HepG2 (cell line): Measurements from ENCODE around the gene RARS2. TPM values are rescaled to one million over a fixed set of nuclear protein-coding genes. Genes with fewer than 3 reads are reported as not detected.
A peak's percentile ranks its signal among the peaks of the same experiment; 100 is the strongest.

Experiments used
- BCLAF1 ChIP-seq: fragments of 450-650 bp; IDR thresholded peaks from 2 replicates; pipeline ENCODE4 v1.6.1; 2017; ENCODE audit warnings: mild to moderate bottlenecking
- ELF4 ChIP-seq: sonication (generic); formaldehyde crosslinking; IDR thresholded peaks from 2 replicates; pipeline ENCODE4 v1.5.0; 2020; ENCODE audit warnings: missing genetic modification reagents, mild to moderate bottlenecking, moderate library complexity, borderline replicate concordance
- GFI1 ChIP-seq: sonication (generic); formaldehyde crosslinking; IDR thresholded peaks from 2 replicates; pipeline ENCODE4 v1.5.0; 2020; ENCODE audit warnings: missing genetic modification reagents, mild to moderate bottlenecking, borderline replicate concordance
- HMGXB3 ChIP-seq: sonication (generic); formaldehyde crosslinking; IDR thresholded peaks from 2 replicates; pipeline ENCODE4 v1.4.0; 2020; ENCODE audit warnings: missing genetic modification reagents, borderline replicate concordance
- KLF9 ChIP-seq: IDR thresholded peaks from 2 replicates; pipeline ENCODE4 v1.6.1; 2016; ENCODE audit warnings: low read depth
- KMT2B ChIP-seq: IDR thresholded peaks from 2 replicates; pipeline ENCODE4 v1.6.1; 2016; ENCODE audit warnings: missing genetic modification reagents, missing compliant biosample characterization
- MEF2D ChIP-seq: sonication (generic); formaldehyde crosslinking; IDR thresholded peaks from 2 replicates; pipeline ENCODE4 v1.5.1; 2020; ENCODE audit warnings: mild to moderate bottlenecking, missing genetic modification reagents
- MNT ChIP-seq: fragments of 450-650 bp; IDR thresholded peaks from 2 replicates; pipeline ENCODE4 v1.6.1; 2016
- PAWR ChIP-seq: sonication (generic); formaldehyde crosslinking; IDR thresholded peaks from 2 replicates; pipeline ENCODE4 v1.4.0; 2020; ENCODE audit warnings: missing genetic modification reagents, mild to moderate bottlenecking, borderline replicate concordance
- PBX3 ChIP-seq: sonication (generic); formaldehyde crosslinking; IDR thresholded peaks from 2 replicates; pipeline ENCODE4 v1.8.1; 2023; ENCODE audit warnings: missing genetic modification reagents, inconsistent platforms, borderline replicate concordance
- POLR2AphosphoS2 ChIP-seq: IDR thresholded peaks from 2 replicates; pipeline ENCODE4 v1.6.1; 2011; ENCODE audit warnings: low read depth, low read length, improper control_type of control experiment
- RFX5 ChIP-seq: IDR thresholded peaks from 2 replicates; pipeline ENCODE4 v1.6.1; 2011; ENCODE audit warnings: low read depth, low read length, improper control_type of control experiment
- SALL1 ChIP-seq: sonication (generic); formaldehyde crosslinking; IDR thresholded peaks from 2 replicates; pipeline ENCODE4 v1.8.0; 2022; ENCODE audit warnings: mild to moderate bottlenecking, missing genetic modification reagents
- SIX4 ChIP-seq: sonication (generic); formaldehyde crosslinking; IDR thresholded peaks from 2 replicates; pipeline ENCODE4 v1.4.0; 2020; ENCODE audit warnings: missing genetic modification reagents
- SMARCE1 ChIP-seq: fragments of 450-650 bp; IDR thresholded peaks from 2 replicates; pipeline ENCODE4 v1.6.1; 2017; ENCODE audit warnings: borderline replicate concordance
- TBX3 ChIP-seq: fragments of 450-650 bp; IDR thresholded peaks from 2 replicates; pipeline ENCODE4 v1.6.1; 2017; ENCODE audit warnings: antibody characterized with exemption, mild to moderate bottlenecking, inconsistent platforms, borderline replicate concordance
- THAP11 ChIP-seq: IDR thresholded peaks from 2 replicates; pipeline ENCODE4 v1.6.1; 2016; ENCODE audit warnings: missing biosample characterization, missing genetic modification reagents
- ZFAT ChIP-seq: sonication (generic); formaldehyde crosslinking; conservative IDR thresholded peaks from 2 replicates; pipeline ENCODE4 v1.8.1; 2023; ENCODE audit warnings: missing genetic modification reagents, inconsistent platforms
- ZNF143 ChIP-seq: sonication (generic); formaldehyde crosslinking; IDR thresholded peaks from 2 replicates; pipeline ENCODE4 v1.4.0; 2020; ENCODE audit warnings: missing genetic modification reagents
- ZNF354B ChIP-seq: sonication (generic); formaldehyde crosslinking; IDR thresholded peaks from 2 replicates; pipeline ENCODE4 v1.8.0; 2022; ENCODE audit warnings: mild to moderate bottlenecking, missing genetic modification reagents
- ZNF530 ChIP-seq: sonication (generic); formaldehyde crosslinking; IDR thresholded peaks from 2 replicates; pipeline ENCODE4 v1.5.0; 2020; ENCODE audit warnings: low read depth, mild to moderate bottlenecking, missing genetic modification reagents
- ZNF589 ChIP-seq: sonication (generic); formaldehyde crosslinking; conservative IDR thresholded peaks from 2 replicates; pipeline ENCODE4 v1.8.0; 2022; ENCODE audit warnings: mild to moderate bottlenecking, moderate library complexity, missing genetic modification reagents
- ZNF598 ChIP-seq: sonication (generic); formaldehyde crosslinking; IDR thresholded peaks from 2 replicates; pipeline ENCODE4 v1.5.1; 2020; ENCODE audit warnings: mild to moderate bottlenecking, missing genetic modification reagents, borderline replicate concordance
- polyA plus RNA-seq, 8 experiments: library from polyadenylated mRNA; depleted of rRNA in 3 of 8; stranded (reverse) in 7 of 8; unstranded in 1 of 8; fragments of >200 nt; fragmentation: Illumina TruSeq in 4 of 8; extraction: Trizol in 4 of 8; gene quantifications; 2 replicates each; pipeline versions ENCODE4 v1.2.1 to v1.2.3, GENCODE V29; 2011 to 2016; ENCODE audit warnings: low read depth in 4 of 8, missing spikeins in 1 of 8, mixed read lengths in 1 of 8; ENCODE audit not compliant: insufficient read depth in 1 of 8
- total RNA-seq, 5 experiments: library from RNA; depleted of rRNA; stranded (reverse); fragments of >200 nt; fragmentation: Illumina TruSeq; extraction: Trizol; gene quantifications; 2 replicates each; pipeline ENCODE4 v1.2.3, GENCODE V29; 2016; ENCODE audit warnings: low read depth in 1 of 5

RARS2 gene
- total and polyA plus RNA-seq, 2 of the 13 experiments (the other 11 are each of a cell fraction or from before 2014, with no cell fraction given): 23.4 to 80.1 TPM

GRCh38 chr6:87583822-87584221 is 6.0 kb downstream of the RARS2 start (continued):
- no peak for TF ChIP-seq HMGXB3 (CRISPR knock-in tag)
- TF ChIP-seq KLF9 (CRISPR knock-in tag): no peak
- TF ChIP-seq GFI1 (CRISPR knock-in tag): peak; percentile 81
- no peak for TF ChIP-seq POLR2AphosphoS2
- TF ChIP-seq SALL1: peak; percentile 45; the same call in 1 of the 2 replicates
- TF ChIP-seq RFX5: no peak
- TF ChIP-seq ZNF143: no peak
- TF ChIP-seq ZNF530 (CRISPR knock-in tag): no peak
- TF ChIP-seq ZFAT (CRISPR knock-in tag): no peak
- TF ChIP-seq MNT: no peak
- no peak for TF ChIP-seq TBX3
- peak; percentile 58; the same call in 1 of the 2 replicates for TF ChIP-seq KMT2B (CRISPR knock-in tag)
- TF ChIP-seq ZNF598 (CRISPR knock-in tag): no peak
- TF ChIP-seq ZNF354B (CRISPR knock-in tag): no peak
- TF ChIP-seq MEF2D (CRISPR knock-in tag): no peak
- no peak for TF ChIP-seq SIX4 (CRISPR knock-in tag)
- no peak for TF ChIP-seq ELF4 (CRISPR knock-in tag)
- no peak for TF ChIP-seq BCLAF1
- 0 out of 2 replicates have a peak, but pooled peaks have one; percentile 47 for TF ChIP-seq ZNF589 (CRISPR knock-in tag)
- peak; percentile 57; the same call in 1 of the 2 replicates for TF ChIP-seq THAP11
- no peak for TF ChIP-seq PAWR (CRISPR knock-in tag)
- TF ChIP-seq SMARCE1: no peak
- TF ChIP-seq PBX3: no peak
